K562 (cell line): Measurements from ENCODE around the gene RBM15. TPM values are rescaled to one million over a fixed set of nuclear protein-coding genes. Genes with fewer than 3 reads are reported as not detected.

Experiments used
- CBFB ChIP-seq: sonication (generic); formaldehyde crosslinking; IDR thresholded peaks from 2 replicates; pipeline ENCODE4 v1.4.0; 2020; ENCODE audit warnings: mild to moderate bottlenecking, missing genetic modification reagents
- DACH1 ChIP-seq: fragments of 450-650 bp; IDR thresholded peaks from 2 replicates; pipeline ENCODE4 v1.6.1; 2018; ENCODE audit not compliant: partially characterized antibody
- FOXM1 ChIP-seq, 2 experiments: fragments of 450-650 bp in 1 of 2; sonication (generic) in 1 of 2; formaldehyde crosslinking in 1 of 2; IDR thresholded peaks; 2 replicates each; pipeline versions ENCODE4 v1.6.1 to v1.9.0; 2017 to 2022; ENCODE audit warnings: low read depth in 2 of 2, mild to moderate bottlenecking in 2 of 2, missing genetic modification reagents in 1 of 2, moderate library complexity in 1 of 2
- HMG20A ChIP-seq: fragments of 450-650 bp; formaldehyde crosslinking; conservative IDR thresholded peaks from 2 replicates; pipeline ENCODE4 v1.4.0; 2020; ENCODE audit warnings: mild to moderate bottlenecking, mixed read lengths
- KLF1 ChIP-seq: fragments of 450-650 bp; IDR thresholded peaks from 2 replicates; pipeline ENCODE4 v1.6.1; 2016; ENCODE audit warnings: missing genetic modification characterization, missing compliant biosample characterization
- MTF1 ChIP-seq: fragments of 250-450 bp; sonication (Bioruptor Pico); IDR thresholded peaks from 2 replicates; pipeline ENCODE4 v1.9.0; 2021; ENCODE audit warnings: moderate library complexity, mild to moderate bottlenecking, inconsistent platforms, borderline replicate concordance
- NFIC ChIP-seq: fragments of 450-650 bp; IDR thresholded peaks from 2 replicates; pipeline ENCODE4 v1.6.1; 2017; ENCODE audit warnings: mild to moderate bottlenecking, inconsistent platforms
- RBM15 ChIP-seq: fragments of 200-400 bp; formaldehyde crosslinking; IDR thresholded peaks from 2 replicates; pipeline ENCODE4 v1.6.1; 2018; ENCODE audit warnings: mild to moderate bottlenecking, low read length, moderate library complexity; ENCODE audit not compliant: insufficient read depth
- RCOR1 ChIP-seq, 2 experiments: IDR thresholded peaks; 2 replicates each; pipeline ENCODE4 v1.6.1; 2012; ENCODE audit warnings: low read depth in 2 of 2, low read length in 2 of 2, borderline replicate concordance in 1 of 2, improper control_type of control experiment in 1 of 2
- SLC30A9 ChIP-seq: fragments of 250-450 bp; sonication (Bioruptor Pico); IDR thresholded peaks from 2 replicates; pipeline ENCODE4 v1.8.0; 2022; ENCODE audit warnings: mild to moderate bottlenecking, moderate library complexity
- ZKSCAN8 ChIP-seq: fragments of 200-800 bp; sonication (Bioruptor generic); IDR thresholded peaks from 2 replicates; pipeline ENCODE4 v1.6.1; 2016; ENCODE audit warnings: missing genetic modification characterization, missing compliant biosample characterization
- polyA plus RNA-seq, 8 experiments: library from polyadenylated mRNA; depleted of rRNA in 4 of 8; stranded (reverse) in 5 of 8; unstranded in 3 of 8; fragments of >200 nt; fragmentation: Nextera tagmentation in 2 of 8; fragmentation: Illumina TruSeq in 1 of 8; extraction: Ambion mirVana in 2 of 8; extraction: Trizol in 1 of 8; gene quantifications; 2 replicates each; pipeline versions ENCODE4 v1.2.1 to v1.2.3, GENCODE V29; 2011 to 2014; ENCODE audit warnings: inconsistent platforms in 1 of 8, missing spikeins in 1 of 8
- total RNA-seq, 7 experiments: library from RNA; depleted of rRNA in 6 of 7; stranded (reverse); fragments of >200 nt in 6 of 7; fragmentation: Illumina TruSeq in 2 of 7; extraction: Trizol in 2 of 7; gene quantifications; 2 replicates each; pipeline versions ENCODE4 v1.2.1 to v1.2.3, GENCODE V29; 2011 to 2021; ENCODE audit warnings: low replicate concordance in 1 of 7
- TF ChIP-seq, protein P1 (sequence below): fragments of 250-450 bp; sonication (Bioruptor Pico); IDR thresholded peaks from 2 replicates; pipeline ENCODE4 v1.8.0; 2022; ENCODE audit warnings: moderate library complexity, mild to moderate bottlenecking, inconsistent platforms
- TF ChIP-seq, protein P2 (sequence below): sonication (generic); formaldehyde crosslinking; IDR thresholded peaks from 2 replicates; pipeline ENCODE4 v1.8.1; 2023; ENCODE audit warnings: mild to moderate bottlenecking, missing genetic modification reagents
- TF ChIP-seq, protein P3 (sequence below): fragments of 450-650 bp; formaldehyde crosslinking; IDR thresholded peaks from 2 replicates; pipeline ENCODE4 v1.4.0; 2020; ENCODE audit warnings: mild to moderate bottlenecking
- TF ChIP-seq, protein P4 (sequence below): fragments of 250-450 bp; sonication (Bioruptor Pico); IDR thresholded peaks from 2 replicates; pipeline ENCODE4 v1.5.0; 2021; ENCODE audit warnings: mild to moderate bottlenecking, moderate library complexity
- TF ChIP-seq, protein P5 (sequence below): fragments of 450-650 bp; IDR thresholded peaks from 2 replicates; pipeline ENCODE4 v1.6.1; 2017; ENCODE audit warnings: antibody characterized with exemption

RBM15 gene
- total and polyA plus RNA-seq, 9 of the 15 experiments (the other 6 are each of a cell fraction or from before 2014, with no cell fraction given): 2.4 to 63.4 (median 28.2) TPM

DNA sequence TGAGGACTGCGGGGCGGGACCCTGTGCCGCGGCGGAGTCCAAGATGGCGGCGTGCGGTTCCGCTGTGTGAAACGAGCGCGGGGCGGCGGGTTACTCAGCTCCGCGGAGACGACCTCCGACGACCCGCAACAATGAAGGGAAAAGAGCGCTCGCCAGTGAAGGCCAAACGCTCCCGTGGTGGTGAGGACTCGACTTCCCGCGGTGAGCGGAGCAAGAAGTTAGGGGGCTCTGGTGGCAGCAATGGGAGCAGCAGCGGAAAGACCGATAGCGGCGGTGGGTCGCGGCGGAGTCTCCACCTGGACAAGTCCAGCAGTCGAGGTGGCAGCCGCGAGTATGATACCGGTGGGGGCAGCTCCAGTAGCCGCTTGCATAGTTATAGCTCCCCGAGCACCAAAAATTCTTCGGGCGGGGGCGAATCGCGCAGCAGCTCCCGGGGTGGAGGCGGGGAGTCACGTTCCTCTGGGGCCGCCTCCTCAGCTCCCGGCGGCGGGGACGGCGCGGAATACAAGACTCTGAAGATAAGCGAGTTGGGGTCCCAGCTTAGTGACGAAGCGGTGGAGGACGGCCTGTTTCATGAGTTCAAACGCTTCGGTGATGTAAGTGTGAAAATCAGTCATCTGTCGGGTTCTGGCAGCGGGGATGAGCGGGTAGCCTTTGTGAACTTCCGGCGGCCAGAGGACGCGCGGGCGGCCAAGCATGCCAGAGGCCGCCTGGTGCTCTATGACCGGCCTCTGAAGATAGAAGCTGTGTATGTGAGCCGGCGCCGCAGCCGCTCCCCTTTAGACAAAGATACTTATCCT, 430 bp downstream of the RBM15 start (continued):
- TF ChIP-seq, protein P1, sequence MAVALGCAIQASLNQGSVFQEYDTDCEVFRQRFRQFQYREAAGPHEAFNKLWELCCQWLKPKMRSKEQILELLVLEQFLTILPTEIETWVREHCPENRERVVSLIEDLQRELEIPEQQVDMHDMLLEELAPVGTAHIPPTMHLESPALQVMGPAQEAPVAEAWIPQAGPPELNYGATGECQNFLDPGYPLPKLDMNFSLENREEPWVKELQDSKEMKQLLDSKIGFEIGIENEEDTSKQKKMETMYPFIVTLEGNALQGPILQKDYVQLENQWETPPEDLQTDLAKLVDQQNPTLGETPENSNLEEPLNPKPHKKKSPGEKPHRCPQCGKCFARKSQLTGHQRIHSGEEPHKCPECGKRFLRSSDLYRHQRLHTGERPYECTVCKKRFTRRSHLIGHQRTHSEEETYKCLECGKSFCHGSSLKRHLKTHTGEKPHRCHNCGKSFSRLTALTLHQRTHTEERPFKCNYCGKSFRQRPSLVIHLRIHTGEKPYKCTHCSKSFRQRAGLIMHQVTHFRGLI: no peak
- TF ChIP-seq FOXM1 (IDR thresholded peaks at IDR 0.05; ENCODE audit: low read depth): no peak
- no peak for TF ChIP-seq FOXM1 (CRISPR knock-in tag; IDR thresholded peaks at IDR 0.05; ENCODE audit: low read depth)
- no peak for TF ChIP-seq ZKSCAN8 (CRISPR knock-in tag)
- TF ChIP-seq RCOR1 (IDR thresholded peaks at IDR 0.05; ENCODE audit: borderline replicate concordance in 1 of 2, low read depth in 2 of 2, low read length in 2 of 2): no peak
- peak; percentile 51 for TF ChIP-seq NFIC
- TF ChIP-seq, protein P2, sequence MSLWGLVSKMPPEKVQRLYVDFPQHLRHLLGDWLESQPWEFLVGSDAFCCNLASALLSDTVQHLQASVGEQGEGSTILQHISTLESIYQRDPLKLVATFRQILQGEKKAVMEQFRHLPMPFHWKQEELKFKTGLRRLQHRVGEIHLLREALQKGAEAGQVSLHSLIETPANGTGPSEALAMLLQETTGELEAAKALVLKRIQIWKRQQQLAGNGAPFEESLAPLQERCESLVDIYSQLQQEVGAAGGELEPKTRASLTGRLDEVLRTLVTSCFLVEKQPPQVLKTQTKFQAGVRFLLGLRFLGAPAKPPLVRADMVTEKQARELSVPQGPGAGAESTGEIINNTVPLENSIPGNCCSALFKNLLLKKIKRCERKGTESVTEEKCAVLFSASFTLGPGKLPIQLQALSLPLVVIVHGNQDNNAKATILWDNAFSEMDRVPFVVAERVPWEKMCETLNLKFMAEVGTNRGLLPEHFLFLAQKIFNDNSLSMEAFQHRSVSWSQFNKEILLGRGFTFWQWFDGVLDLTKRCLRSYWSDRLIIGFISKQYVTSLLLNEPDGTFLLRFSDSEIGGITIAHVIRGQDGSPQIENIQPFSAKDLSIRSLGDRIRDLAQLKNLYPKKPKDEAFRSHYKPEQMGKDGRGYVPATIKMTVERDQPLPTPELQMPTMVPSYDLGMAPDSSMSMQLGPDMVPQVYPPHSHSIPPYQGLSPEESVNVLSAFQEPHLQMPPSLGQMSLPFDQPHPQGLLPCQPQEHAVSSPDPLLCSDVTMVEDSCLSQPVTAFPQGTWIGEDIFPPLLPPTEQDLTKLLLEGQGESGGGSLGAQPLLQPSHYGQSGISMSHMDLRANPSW (CRISPR knock-in tag): no peak
- TF ChIP-seq, protein P3, sequence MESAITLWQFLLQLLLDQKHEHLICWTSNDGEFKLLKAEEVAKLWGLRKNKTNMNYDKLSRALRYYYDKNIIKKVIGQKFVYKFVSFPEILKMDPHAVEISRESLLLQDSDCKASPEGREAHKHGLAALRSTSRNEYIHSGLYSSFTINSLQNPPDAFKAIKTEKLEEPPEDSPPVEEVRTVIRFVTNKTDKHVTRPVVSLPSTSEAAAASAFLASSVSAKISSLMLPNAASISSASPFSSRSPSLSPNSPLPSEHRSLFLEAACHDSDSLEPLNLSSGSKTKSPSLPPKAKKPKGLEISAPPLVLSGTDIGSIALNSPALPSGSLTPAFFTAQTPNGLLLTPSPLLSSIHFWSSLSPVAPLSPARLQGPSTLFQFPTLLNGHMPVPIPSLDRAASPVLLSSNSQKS (CRISPR knock-in tag): no peak
- TF ChIP-seq SLC30A9 (CRISPR knock-in tag): no peak
- no peak for TF ChIP-seq CBFB (CRISPR knock-in tag)
- TF ChIP-seq MTF1 (CRISPR knock-in tag): no peak
- TF ChIP-seq, protein P4, sequence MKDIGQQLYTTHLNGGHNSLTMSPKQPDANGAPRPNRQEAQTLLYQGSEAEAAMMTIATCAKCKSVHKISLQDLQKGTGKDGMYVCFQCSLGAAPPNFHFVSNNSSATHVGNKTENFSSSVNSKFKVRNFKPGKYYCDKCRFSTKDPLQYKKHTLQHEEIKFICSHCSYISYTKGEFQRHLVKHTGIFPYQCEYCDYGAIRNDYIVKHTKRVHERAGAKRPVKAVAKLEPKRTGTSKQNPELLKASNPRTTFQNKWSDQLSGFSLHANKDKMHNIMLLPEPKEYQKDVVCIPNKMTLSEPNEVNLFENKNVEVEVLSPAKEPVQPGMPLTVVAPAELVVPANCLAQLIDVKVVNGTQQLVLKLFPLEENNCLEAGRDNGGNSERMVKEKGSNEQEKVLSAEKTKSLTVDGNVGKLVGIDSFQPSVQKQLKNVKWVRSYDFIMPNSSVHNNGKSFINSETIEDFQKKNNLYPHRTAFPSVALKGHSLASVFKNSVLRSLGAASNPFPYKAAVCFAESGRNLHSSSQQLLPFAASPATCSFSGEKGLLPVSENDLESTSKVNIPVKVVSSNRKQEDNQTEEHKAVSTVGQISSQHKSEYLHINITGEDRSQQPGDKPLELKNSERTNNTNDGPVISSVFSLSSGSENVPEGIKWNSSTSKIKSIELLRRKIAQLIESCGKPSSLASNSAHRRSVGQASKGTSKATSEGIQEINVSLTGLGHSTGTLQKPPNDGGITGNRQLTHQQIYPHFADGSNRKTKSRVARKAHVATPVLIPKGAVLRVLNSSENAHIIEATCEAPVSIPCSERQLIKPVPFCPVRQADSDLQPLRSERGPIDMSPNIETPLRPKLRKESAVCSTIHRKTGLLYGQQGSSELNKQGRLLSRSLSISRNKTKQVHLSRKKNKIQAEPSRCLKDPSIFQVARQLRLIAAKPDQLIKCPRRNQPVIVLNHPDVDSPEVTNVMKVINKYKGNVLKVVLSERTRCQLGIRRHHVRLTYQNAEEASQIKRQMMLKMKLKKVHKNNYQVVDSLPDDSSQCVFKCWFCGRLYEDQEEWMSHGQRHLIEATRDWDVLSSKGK (CRISPR knock-in tag): no peak
- peak; percentile 6 for TF ChIP-seq DACH1
- TF ChIP-seq RBM15: no peak
- no peak for TF ChIP-seq HMG20A (CRISPR knock-in tag)
- TF ChIP-seq, protein P5, sequence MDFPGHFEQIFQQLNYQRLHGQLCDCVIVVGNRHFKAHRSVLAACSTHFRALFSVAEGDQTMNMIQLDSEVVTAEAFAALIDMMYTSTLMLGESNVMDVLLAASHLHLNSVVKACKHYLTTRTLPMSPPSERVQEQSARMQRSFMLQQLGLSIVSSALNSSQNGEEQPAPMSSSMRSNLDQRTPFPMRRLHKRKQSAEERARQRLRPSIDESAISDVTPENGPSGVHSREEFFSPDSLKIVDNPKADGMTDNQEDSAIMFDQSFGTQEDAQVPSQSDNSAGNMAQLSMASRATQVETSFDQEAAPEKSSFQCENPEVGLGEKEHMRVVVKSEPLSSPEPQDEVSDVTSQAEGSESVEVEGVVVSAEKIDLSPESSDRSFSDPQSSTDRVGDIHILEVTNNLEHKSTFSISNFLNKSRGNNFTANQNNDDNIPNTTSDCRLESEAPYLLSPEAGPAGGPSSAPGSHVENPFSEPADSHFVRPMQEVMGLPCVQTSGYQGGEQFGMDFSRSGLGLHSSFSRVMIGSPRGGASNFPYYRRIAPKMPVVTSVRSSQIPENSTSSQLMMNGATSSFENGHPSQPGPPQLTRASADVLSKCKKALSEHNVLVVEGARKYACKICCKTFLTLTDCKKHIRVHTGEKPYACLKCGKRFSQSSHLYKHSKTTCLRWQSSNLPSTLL: no peak
- TF ChIP-seq KLF1 (tag): no peak
